OCI-LY1 (cell line): Measurements from ENCODE around the gene ROBO1.

ENCODE experiments used
- EZH2 ChIP-seq: fragments of 200-600 bp; sonication (generic), shearing (Covaris generic); IDR thresholded peaks from 2 replicates; pipeline ENCODE4 v1.8.0; 2017; ENCODE audit warnings: borderline replicate concordance, mixed run types, mild to moderate bottlenecking, antibody characterized with exemption, low read length, moderate library complexity, mixed read lengths
- TF ChIP-seq, protein P1 (sequence below): fragments of 200-600 bp; sonication (generic), shearing (Covaris generic); IDR thresholded peaks from 2 replicates; pipeline ENCODE4 v1.5.1; 2017; ENCODE audit warnings: mild to moderate bottlenecking, antibody characterized with exemption, low read length, moderate library complexity, mixed read lengths

DNA sequence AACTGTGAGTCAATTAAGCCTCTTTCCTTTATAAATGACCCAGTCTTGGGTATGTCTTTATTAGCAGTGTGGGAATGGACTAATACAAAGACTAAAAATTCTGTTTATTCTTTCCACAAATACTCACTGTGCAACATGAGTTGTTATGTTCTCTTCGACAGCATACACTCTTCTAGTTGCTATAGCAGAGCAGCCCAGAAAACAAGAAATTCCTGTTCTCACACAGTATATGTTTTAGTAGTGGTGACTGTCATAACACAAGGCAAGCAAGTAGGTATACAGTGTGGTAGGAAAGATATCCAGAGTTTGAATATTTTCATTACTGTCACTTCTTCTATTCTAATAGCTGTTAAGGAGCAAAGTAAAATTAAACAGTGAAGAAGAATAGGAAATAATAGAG, 453.3 kb downstream of the ROBO1 start:
- TF ChIP-seq, protein P1, sequence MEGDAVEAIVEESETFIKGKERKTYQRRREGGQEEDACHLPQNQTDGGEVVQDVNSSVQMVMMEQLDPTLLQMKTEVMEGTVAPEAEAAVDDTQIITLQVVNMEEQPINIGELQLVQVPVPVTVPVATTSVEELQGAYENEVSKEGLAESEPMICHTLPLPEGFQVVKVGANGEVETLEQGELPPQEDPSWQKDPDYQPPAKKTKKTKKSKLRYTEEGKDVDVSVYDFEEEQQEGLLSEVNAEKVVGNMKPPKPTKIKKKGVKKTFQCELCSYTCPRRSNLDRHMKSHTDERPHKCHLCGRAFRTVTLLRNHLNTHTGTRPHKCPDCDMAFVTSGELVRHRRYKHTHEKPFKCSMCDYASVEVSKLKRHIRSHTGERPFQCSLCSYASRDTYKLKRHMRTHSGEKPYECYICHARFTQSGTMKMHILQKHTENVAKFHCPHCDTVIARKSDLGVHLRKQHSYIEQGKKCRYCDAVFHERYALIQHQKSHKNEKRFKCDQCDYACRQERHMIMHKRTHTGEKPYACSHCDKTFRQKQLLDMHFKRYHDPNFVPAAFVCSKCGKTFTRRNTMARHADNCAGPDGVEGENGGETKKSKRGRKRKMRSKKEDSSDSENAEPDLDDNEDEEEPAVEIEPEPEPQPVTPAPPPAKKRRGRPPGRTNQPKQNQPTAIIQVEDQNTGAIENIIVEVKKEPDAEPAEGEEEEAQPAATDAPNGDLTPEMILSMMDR: no peak
- no peak for TF ChIP-seq EZH2
